PC-3 (cell line): ENCODE results near the gene RUVBL2. TPM values are rescaled to one million over a fixed set of nuclear protein-coding genes. Genes with fewer than 3 reads are reported as not detected.

ENCODE experiments used
- ATAC-seq: fragments of 200-7000 bp; cut with Tn5 transposase; 2 replicates; pipeline ENCODE4 v1.9.1; 2020; ENCODE audit warnings: mild to moderate bottlenecking, moderate library complexity
- BruUV-seq: library from RNA; stranded (reverse); fragments of 400-500 nt; replicated peaks from 2 replicates; lab custom pipeline; 2021; lab: Mats Ljungman, UMichigan
- CTCF ChIA-PET: fragments of 300-600 bp; sonication (Branson Sonifier 250); formaldehyde crosslinking; loops from one replicate; lab custom pipeline; 2022; ENCODE audit warnings: antibody characterized with exemption; lab: Charles Lee
- POLR2A ChIA-PET: fragments of 300-600 bp; sonication (Branson Sonifier 250); formaldehyde crosslinking; loops from one replicate; lab custom pipeline; 2022; ENCODE audit warnings: antibody characterized with exemption; ENCODE audit not compliant: unreplicated experiment; lab: Charles Lee
- DNase-seq: peaks from one replicate; pipeline ENCODE4 v3.0.0-alpha.2; 2015
- H2AFZ ChIP-seq: fragments of 300-600 bp; sonication (generic); 2 replicates; pipeline ENCODE4 v1.6.0; 2016; ENCODE audit warnings: antibody characterized with exemption, low read length
- H3F3A ChIP-seq: fragments of 300-600 bp; sonication (generic); one replicate; pipeline ENCODE4 v1.6.0; 2017; ENCODE audit warnings: antibody characterized with exemption, low read length, control low read depth, mild to moderate bottlenecking; ENCODE audit not compliant: unreplicated experiment
- H3K27ac ChIP-seq: fragments of 300-600 bp; sonication (generic); 2 replicates; pipeline ENCODE4 v1.5.1; 2016; ENCODE audit warnings: mild to moderate bottlenecking, low read length
- H3K27me3 ChIP-seq: fragments of 300-600 bp; sonication (generic); 2 replicates; pipeline ENCODE4 v1.6.1; 2016; ENCODE audit warnings: low read length, mixed read lengths
- H3K36me3 ChIP-seq: fragments of 300-600 bp; sonication (generic); 2 replicates; pipeline ENCODE4 v1.6.1; 2016; ENCODE audit warnings: low read depth, mixed run types, low read length, mixed read lengths
- H3K4me1 ChIP-seq: fragments of 300-600 bp; sonication (generic); 2 replicates; pipeline ENCODE4 v1.5.1; 2016; ENCODE audit warnings: low read length; ENCODE audit not compliant: insufficient read depth
- H3K4me2 ChIP-seq: fragments of 300-600 bp; sonication (generic); 2 replicates; pipeline ENCODE4 v1.6.0; 2016; ENCODE audit warnings: low read length
- H3K4me3 ChIP-seq: fragments of 300-600 bp; sonication (generic); 2 replicates; pipeline ENCODE4 v1.5.1; 2016; ENCODE audit warnings: mild to moderate bottlenecking, low read length, mixed read lengths
- H3K79me2 ChIP-seq: fragments of 300-600 bp; sonication (generic); 2 replicates; pipeline ENCODE4 v1.6.1; 2017; ENCODE audit warnings: low read length, mixed read lengths
- H3K9ac ChIP-seq: fragments of 300-600 bp; sonication (generic); 2 replicates; pipeline ENCODE4 v1.6.0; 2016; ENCODE audit warnings: mild to moderate bottlenecking, low read length
- H3K9me2 ChIP-seq: fragments of 300-600 bp; sonication (generic); replicated peaks from 2 replicates; pipeline ENCODE4 v1.6.1; 2016; ENCODE audit warnings: mixed run types, low read length, mixed read lengths
- H3K9me3 ChIP-seq: fragments of 300-600 bp; sonication (generic); 2 replicates; pipeline ENCODE4 v1.6.1; 2016; ENCODE audit warnings: low read length, mixed read lengths
- H4K20me1 ChIP-seq: fragments of 300-600 bp; sonication (generic); 2 replicates; pipeline ENCODE4 v1.6.1; 2016; ENCODE audit warnings: low read length, mixed read lengths
- CTCF ChIP-seq: fragments of 300-600 bp; sonication (generic); conservative IDR thresholded peaks from 2 replicates; pipeline ENCODE4 v1.5.1; 2017; ENCODE audit warnings: antibody characterized with exemption, low read depth, mild to moderate bottlenecking, low read length
- EZH2 ChIP-seq: fragments of 300-600 bp; sonication (generic); IDR thresholded peaks from one replicate; pipeline ENCODE4 v1.6.1; 2017; ENCODE audit warnings: antibody characterized with exemption, mild to moderate bottlenecking, low read length; ENCODE audit not compliant: unreplicated experiment
- EZH2phosphoT487 ChIP-seq: fragments of 300-600 bp; sonication (generic); IDR thresholded peaks from 2 replicates; pipeline ENCODE4 v1.6.1; 2018; ENCODE audit warnings: mild to moderate bottlenecking, antibody characterized with exemption, low read length, borderline replicate concordance
- intact Hi-C: fragments of 100-400 bp; cut with micrococcal nuclease; formaldehyde crosslinking; loops from 2 replicates; pipeline ENCODE4 v1.9.0; 2023
- total RNA-seq: library from RNA; depleted of rRNA; stranded (reverse); fragments of >200 nt; gene quantifications from 2 replicates; pipeline ENCODE4 v1.2.3, GENCODE V29; 2014

The RUVBL2 gene
- total RNA-seq, 1 experiment from 2014 or later = 291 TPM

GRCh38 chr19:48989701-48990291 lies 3.9 kb upstream of the RUVBL2 start:
- H3K4me3 ChIP-seq = no peak overlapping the region
- H2AFZ ChIP-seq = no peak overlapping the region
- H3K79me2 ChIP-seq = peaks cover 42% of the 10 kb centered on the region
- intact Hi-C loops = loop anchor here (10.0 kb wide), 1 partner anchor 85 kb away; the partner anchor contains the start of gene KCNA7
- ChIA-PET POLR2A (no interaction called here), CTCF (no interaction called here)
- no TSS peak for BruUV-seq
- TF ChIP-seq EZH2 (no peak), CTCF (no peak), EZH2phosphoT487 (no peak)
- H3K4me1 ChIP-seq = peaks cover under 1% of the 10 kb centered on the region; the same call in 1 of the 2 replicates
- H3K9ac ChIP-seq = no peak overlapping the region
- no peak overlapping the region for H3K27ac ChIP-seq
- no peaks in the 10 kb centered on the region for H3K27me3 ChIP-seq
- no peaks in the 10 kb centered on the region; the same call in 1 of the 2 replicates for H3K36me3 ChIP-seq
- no peaks in the 10 kb centered on the region for H3K9me3 ChIP-seq
- H3K9me2 ChIP-seq = no peaks in the 10 kb centered on the region
- DNase-seq (no peak), ATAC-seq (no peak)
- H4K20me1 ChIP-seq = no peaks in the 10 kb centered on the region
- no peaks in the 10 kb centered on the region for H3F3A ChIP-seq
- H3K4me2 ChIP-seq = no peak overlapping the region

- no peak overlapping the region for H3K4me2 ChIP-seq
- TF ChIP-seq CTCF (no peak), EZH2phosphoT487 (no peak), EZH2 (no peak)
- H3K79me2 ChIP-seq = peaks cover 48% of the 10 kb centered on the region
- H3K9me3 ChIP-seq = no peaks in the 10 kb centered on the region
- H3K9ac ChIP-seq = no peak overlapping the region
- ATAC-seq = no peak
- DNase-seq = no peak
- intact Hi-C loops = loop anchor here (10.0 kb wide), 1 partner anchor 84 kb away; the partner anchor contains the start of gene KCNA7
- H4K20me1 ChIP-seq = no peaks in the 10 kb centered on the region
- POLR2A ChIA-PET = no interaction called here
- H3K27ac ChIP-seq = no peak overlapping the region
- H3K4me3 ChIP-seq = no peak overlapping the region
- no peaks in the 10 kb centered on the region for H3K27me3 ChIP-seq
- H3F3A ChIP-seq = no peaks in the 10 kb centered on the region
- no peaks in the 10 kb centered on the region for H3K9me2 ChIP-seq
- no peaks in the 10 kb centered on the region; the same call in 1 of the 2 replicates for H3K36me3 ChIP-seq
- no peak overlapping the region for H2AFZ ChIP-seq
- H3K4me1 ChIP-seq = peaks cover 6% of the 10 kb centered on the region; the same call in 1 of the 2 replicates
- no TSS peak for BruUV-seq
- CTCF ChIA-PET = no interaction called here
Measured at GRCh38 chr19:48990400-48990799, 3.3 kb upstream of the RUVBL2 start.

GRCh38 chr19:48991011-48991609 lies 2.6 kb upstream of the RUVBL2 start:
- no peaks in the 10 kb centered on the region for H3F3A ChIP-seq
- no peak overlapping the region for H3K27ac ChIP-seq
- ATAC-seq (no peak), DNase-seq (no peak)
- intact Hi-C loops = loop anchor here (10.0 kb wide), 1 partner anchor 84 kb away; the partner anchor contains the start of gene KCNA7
- no peak overlapping the region for H3K9ac ChIP-seq
- POLR2A ChIA-PET = no interaction called here
- H4K20me1 ChIP-seq = no peaks in the 10 kb centered on the region
- CTCF ChIA-PET = no interaction called here
- H3K9me3 ChIP-seq = no peaks in the 10 kb centered on the region
- H3K9me2 ChIP-seq = no peaks in the 10 kb centered on the region
- no peaks in the 10 kb centered on the region for H3K27me3 ChIP-seq
- BruUV-seq = no TSS peak
- H3K79me2 ChIP-seq = peaks cover 55% of the 10 kb centered on the region
- TF ChIP-seq CTCF (no peak), EZH2phosphoT487 (no peak), EZH2 (no peak)
- no peaks in the 10 kb centered on the region; the same call in 1 of the 2 replicates for H3K36me3 ChIP-seq
- peaks cover 6% of the 10 kb centered on the region; the same call in 1 of the 2 replicates for H3K4me1 ChIP-seq
- no peak overlapping the region for H2AFZ ChIP-seq
- peak overlapping the region; percentile 93; the same call in 1 of the 2 replicates for H3K4me3 ChIP-seq
- H3K4me2 ChIP-seq = peak overlapping the region; percentile 98
